IPS DF 6.9 (cell line): Measurements from ENCODE around the gene LAMC3.
"Not testable (repeated sequence)": the region's sequence is repeated elsewhere in the genome, so short reads cannot be mapped to it uniquely, and the experiment has no call there.

Source experiments
- DNase-seq: peaks from one replicate; pipeline ENCODE4 v3.0.0-alpha.2; 2013; ENCODE audit warnings: low read depth, low spot score
- H3K27ac ChIP-seq: one replicate; pipeline ENCODE4 v1.5.1; 2013; ENCODE audit warnings: low read length, control low read depth
- H3K27me3 ChIP-seq: 2 replicates; pipeline ENCODE4 v1.6.1; 2013; ENCODE audit warnings: mild to moderate bottlenecking, low read length; ENCODE audit not compliant: control insufficient read depth, insufficient read depth
- H3K36me3 ChIP-seq: 2 replicates; pipeline ENCODE4 v1.6.1; 2013; ENCODE audit warnings: low read length; ENCODE audit not compliant: control insufficient read depth, insufficient read depth
- H3K4me1 ChIP-seq: 2 replicates; pipeline ENCODE4 v1.6.1; 2013; ENCODE audit warnings: low read length; ENCODE audit not compliant: control insufficient read depth, insufficient read depth
- H3K4me3 ChIP-seq: 2 replicates; pipeline ENCODE4 v1.5.1; 2013; ENCODE audit warnings: mild to moderate bottlenecking, low read length
- H3K9me3 ChIP-seq: 2 replicates; pipeline ENCODE4 v1.6.1; 2013; ENCODE audit warnings: low read length, inconsistent platforms; ENCODE audit not compliant: control insufficient read depth, insufficient read depth
- whole genome bisulfite sequencing: extraction: QIAGEN DNeasy Blood & Tissue Kit; methylation state at CpG from one replicate; pipeline ENCODE4 v1.1.7; 2013; ENCODE audit warnings: mixed read lengths, missing lambda C conversion rate; ENCODE audit not compliant: insufficient read length, insufficient coverage; 5-methylcytosine and 5-hydroxymethylcytosine counted together

The LAMC3 gene

DNA sequence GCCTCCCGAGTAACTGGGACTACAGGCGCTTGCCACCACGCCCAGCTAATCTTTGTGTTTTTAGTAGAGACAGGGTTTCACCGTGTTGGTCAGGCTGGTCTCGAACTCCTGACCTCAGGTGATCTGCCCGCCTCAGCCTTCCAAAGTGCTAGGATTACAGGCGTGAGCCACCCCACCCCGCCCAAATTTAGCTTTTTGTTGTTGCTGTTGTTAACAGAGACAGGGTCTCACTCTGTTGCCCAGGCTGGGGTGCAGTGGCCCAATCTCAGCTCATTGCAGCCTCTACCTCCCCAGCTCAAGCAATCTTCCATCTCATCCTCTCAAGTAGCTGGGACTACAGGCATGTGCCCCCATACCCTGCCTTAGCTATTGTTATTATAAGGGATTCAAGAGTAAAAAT, 90.9 kb downstream of the LAMC3 start:
- DNase-seq, H3K4me3 ChIP-seq, H3K36me3 ChIP-seq, H3K9me3 ChIP-seq, H3K27me3 ChIP-seq, H3K27ac ChIP-seq: not testable (repeated sequence)
- no CpG with 5 or more reads among the region's 8 CpGs for WGBS
- H3K4me1 ChIP-seq: peaks cover 24% of the 10 kb centered on the region

DNA sequence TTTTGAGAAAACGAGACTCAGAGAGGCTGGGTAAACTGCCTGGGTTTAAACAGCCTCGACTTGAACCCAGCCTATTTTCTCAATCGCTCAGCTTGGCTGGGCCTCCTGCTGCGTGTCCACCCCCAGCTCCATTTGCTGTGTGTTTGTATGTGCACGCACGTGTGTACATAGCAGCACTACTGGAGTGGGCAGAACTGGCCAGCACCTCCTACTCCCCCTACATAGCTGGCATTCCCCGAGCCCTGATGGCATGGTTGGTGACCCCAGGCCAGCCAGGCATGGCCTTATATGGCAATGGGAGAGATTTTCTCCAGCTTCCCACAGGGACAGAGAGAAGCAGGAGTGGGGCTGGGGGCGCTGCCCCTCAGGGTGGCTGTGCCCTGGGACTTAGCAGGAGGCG, 91.5 kb downstream of the LAMC3 start:
- H3K36me3 ChIP-seq: peaks cover 5% of the 10 kb centered on the region; the same call in 1 of the 2 replicates
- WGBS: no CpG with 5 or more reads among the region's 9 CpGs
- no peak for DNase-seq
- no peak overlapping the region for H3K4me3 ChIP-seq
- H3K4me1 ChIP-seq: peaks cover 26% of the 10 kb centered on the region
- H3K27ac ChIP-seq: no peak overlapping the region
- H3K27me3 ChIP-seq: no peaks in the 10 kb centered on the region
- no peaks in the 10 kb centered on the region for H3K9me3 ChIP-seq

DNA sequence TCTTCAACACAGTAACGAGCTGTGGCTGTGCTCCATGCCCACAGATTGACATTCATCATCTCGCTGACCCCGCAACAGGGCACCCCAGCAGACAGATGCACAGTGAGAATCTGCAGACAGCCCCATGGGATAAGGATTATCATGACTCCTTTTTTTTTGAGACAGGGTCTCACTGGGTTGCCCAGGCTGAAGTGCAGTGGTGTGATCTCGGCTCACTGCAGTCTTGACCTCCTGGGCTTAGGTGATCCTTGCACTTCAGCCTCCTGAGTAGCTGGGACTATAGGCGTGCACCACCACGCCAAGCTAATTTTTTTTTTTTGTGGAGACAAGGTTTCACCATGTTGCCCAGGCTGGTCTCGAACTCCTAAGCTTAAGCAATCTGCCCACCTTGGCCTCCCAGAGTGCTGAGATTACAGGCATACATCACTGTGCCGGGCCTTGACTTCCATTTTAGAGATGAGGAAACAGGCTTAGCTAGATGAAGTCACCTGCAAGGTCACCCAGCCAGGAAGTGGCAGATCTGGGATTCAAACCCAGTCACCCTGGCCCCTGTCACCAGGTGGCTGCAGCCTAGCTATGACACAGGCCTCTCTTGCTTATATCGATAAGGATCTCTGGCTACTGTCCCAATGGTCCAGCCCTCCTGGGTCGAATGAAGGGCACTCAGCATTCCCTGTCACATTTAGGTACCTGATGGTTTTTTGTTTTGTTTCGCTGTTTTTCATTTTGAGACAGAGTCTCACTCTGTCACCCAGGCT, 92.4 kb downstream of the LAMC3 start:
- Histone ChIP-seq H3K27ac (no peak overlapping the region), H3K36me3 (peaks cover 9% of the 10 kb centered on the region; the same call in 1 of the 2 replicates), H3K4me3 (no peak overlapping the region), H3K27me3 (no peaks in the 10 kb centered on the region), H3K9me3 (no peaks in the 10 kb centered on the region), H3K4me1 (peaks cover 25% of the 10 kb centered on the region)
- WGBS: no CpG with 5 or more reads among the region's 11 CpGs
- no peak for DNase-seq

DNA sequence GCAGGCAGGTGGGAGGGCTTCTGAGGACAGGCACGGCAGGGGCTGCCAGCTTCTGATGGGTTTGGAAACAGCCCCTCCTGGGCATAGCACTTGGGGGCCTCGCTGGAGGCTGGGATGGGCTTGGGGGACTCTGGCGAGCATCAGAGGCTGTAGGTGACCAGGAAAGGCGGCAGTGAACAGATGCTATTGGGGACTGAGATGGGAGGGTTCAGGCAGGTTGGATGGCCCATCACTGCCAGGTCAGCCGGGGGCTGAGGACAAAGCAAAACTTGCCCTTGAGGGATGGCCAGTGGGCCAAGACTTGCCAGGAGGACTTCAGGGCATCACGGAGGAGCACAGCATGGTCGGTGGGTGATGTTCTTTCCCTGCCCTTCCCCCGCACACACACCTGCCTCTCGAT, 94.0 kb downstream of the LAMC3 start:
- H3K4me1 ChIP-seq: peaks cover 21% of the 10 kb centered on the region
- H3K27ac ChIP-seq: no peak overlapping the region
- DNase-seq: no peak
- WGBS: no CpG with 5 or more reads among the region's 9 CpGs
- peaks cover 16% of the 10 kb centered on the region for H3K36me3 ChIP-seq
- no peaks in the 10 kb centered on the region for H3K9me3 ChIP-seq
- H3K27me3 ChIP-seq: no peaks in the 10 kb centered on the region
- no peak overlapping the region for H3K4me3 ChIP-seq

DNA sequence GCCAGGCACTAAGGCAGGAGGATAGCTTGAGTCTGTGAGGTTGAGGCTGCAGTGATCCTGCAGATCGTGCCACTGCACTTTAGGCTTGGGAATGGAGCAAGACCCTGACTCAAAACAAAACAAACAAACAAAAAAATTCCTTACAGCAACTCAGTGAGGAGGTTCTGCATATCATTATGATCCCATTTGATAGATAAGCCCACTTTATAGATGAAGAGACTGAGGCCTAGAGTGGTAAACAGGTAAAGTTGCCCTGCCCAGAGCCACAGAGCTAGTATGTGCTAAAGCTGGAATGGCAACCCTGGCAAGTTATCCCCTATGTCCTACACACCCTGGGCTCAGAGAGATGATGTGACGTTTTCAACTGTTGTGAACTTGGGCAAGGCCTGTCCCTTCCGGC, 94.6 kb downstream of the LAMC3 start:
- H3K27ac ChIP-seq: peak overlapping the region; percentile 23
- no peak for DNase-seq

DNA sequence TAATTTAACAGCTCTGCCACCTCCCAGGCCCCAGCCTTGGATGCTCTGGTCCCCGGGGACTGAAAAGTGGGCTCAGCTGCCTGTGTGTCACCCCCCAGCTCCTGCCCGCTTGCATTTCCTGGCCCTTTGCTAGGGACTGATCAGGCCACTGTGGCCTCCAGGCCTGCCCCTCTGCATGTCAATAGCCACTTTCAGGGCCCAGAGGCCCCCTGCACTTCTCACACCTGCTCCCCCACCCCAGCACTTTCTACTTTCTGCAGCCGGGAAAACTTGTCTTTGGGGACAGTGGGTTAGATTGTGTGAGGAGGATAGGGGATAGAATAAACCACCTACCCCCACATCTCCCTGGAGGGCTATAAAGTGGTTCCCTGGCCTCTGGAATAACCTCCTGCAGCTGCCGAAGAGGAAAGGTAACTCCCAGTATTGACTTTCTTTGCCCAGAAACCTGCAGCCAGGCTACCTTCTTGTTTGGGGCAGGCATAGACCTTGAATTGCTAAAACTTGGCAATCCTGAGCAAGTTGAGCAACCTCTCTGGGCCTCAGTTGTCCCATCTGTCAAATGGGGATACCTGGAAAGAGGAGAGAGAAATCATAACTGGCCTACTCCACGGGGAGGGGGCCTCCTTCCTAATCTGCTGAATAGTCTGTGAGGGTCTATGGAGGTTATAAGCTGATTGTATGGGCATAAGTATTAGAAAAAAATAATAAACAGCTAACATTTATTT, 95.2 kb downstream of the LAMC3 start:
- Histone ChIP-seq H3K27me3 (no peaks in the 10 kb centered on the region), H3K4me1 (peaks cover 13% of the 10 kb centered on the region), H3K4me3 (no peak overlapping the region), H3K9me3 (no peaks in the 10 kb centered on the region), H3K27ac (peak overlapping the region; percentile 23), H3K36me3 (peaks cover 13% of the 10 kb centered on the region)
- no peak for DNase-seq
- WGBS: no CpG with 5 or more reads among the region's 5 CpGs

More for the DNA sequence above, 94.6 kb downstream of the LAMC3 start:
- no peak overlapping the region for H3K4me3 ChIP-seq
- WGBS: no CpG with 5 or more reads among the region's 3 CpGs
- no peaks in the 10 kb centered on the region for H3K9me3 ChIP-seq
- no peaks in the 10 kb centered on the region for H3K27me3 ChIP-seq
- peaks cover 18% of the 10 kb centered on the region for H3K4me1 ChIP-seq
- peaks cover 16% of the 10 kb centered on the region for H3K36me3 ChIP-seq

DNA sequence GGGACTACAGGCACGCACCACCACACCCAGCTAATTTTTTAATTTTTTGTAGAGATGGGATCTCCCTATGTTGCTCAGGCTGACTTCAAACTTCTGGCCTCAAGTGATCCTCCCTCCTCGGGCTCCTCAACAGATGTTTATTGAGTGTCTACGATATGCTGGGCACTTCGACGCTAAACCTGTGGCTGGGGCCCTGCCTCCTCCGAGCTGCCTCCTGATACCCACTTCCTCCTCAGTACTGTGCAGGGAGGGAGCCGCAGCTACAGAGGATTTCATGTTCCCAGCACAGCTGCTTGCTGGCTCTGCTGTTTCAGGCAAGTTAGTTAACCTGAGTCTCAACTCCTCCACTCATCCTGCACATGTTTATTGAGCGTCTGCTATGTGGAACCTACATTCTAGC, 97.0 kb downstream of the LAMC3 start:
- peaks cover 11% of the 10 kb centered on the region for H3K36me3 ChIP-seq
- H3K4me1 ChIP-seq: peaks cover 11% of the 10 kb centered on the region
- DNase-seq: no peak
- no peaks in the 10 kb centered on the region for H3K9me3 ChIP-seq
- no peak overlapping the region for H3K27ac ChIP-seq
- H3K27me3 ChIP-seq: no peaks in the 10 kb centered on the region
- no peak overlapping the region for H3K4me3 ChIP-seq
- no CpG with 5 or more reads among the region's 8 CpGs for WGBS

DNA sequence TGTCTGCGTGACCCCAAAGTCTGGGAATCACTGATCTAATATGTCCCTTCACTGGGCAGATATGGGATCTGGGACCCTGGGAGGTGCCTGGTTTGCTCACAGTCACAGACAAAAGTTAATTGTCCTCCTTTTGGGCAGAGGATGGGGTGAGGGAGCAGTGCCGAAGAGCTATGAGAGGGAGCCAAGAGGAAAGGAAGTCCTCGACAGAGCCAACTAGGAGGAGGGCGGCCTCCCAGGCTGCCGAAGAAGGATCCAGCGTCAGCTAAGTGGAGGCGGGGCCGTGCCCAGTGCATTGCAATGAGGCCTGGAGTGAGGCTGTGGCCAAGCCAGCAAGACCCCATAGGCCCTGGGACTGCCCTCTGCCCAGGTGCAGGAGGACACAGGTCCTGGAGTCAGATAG, 98.8 kb downstream of the LAMC3 start:
- WGBS: no CpG with 5 or more reads among the region's 8 CpGs
- no peak overlapping the region for H3K27ac ChIP-seq
- H3K36me3 ChIP-seq: peaks cover 15% of the 10 kb centered on the region
- H3K4me1 ChIP-seq: peaks cover 8% of the 10 kb centered on the region
- DNase-seq: no peak
- no peak overlapping the region for H3K4me3 ChIP-seq
- H3K9me3 ChIP-seq: no peaks in the 10 kb centered on the region
- no peaks in the 10 kb centered on the region for H3K27me3 ChIP-seq

DNA sequence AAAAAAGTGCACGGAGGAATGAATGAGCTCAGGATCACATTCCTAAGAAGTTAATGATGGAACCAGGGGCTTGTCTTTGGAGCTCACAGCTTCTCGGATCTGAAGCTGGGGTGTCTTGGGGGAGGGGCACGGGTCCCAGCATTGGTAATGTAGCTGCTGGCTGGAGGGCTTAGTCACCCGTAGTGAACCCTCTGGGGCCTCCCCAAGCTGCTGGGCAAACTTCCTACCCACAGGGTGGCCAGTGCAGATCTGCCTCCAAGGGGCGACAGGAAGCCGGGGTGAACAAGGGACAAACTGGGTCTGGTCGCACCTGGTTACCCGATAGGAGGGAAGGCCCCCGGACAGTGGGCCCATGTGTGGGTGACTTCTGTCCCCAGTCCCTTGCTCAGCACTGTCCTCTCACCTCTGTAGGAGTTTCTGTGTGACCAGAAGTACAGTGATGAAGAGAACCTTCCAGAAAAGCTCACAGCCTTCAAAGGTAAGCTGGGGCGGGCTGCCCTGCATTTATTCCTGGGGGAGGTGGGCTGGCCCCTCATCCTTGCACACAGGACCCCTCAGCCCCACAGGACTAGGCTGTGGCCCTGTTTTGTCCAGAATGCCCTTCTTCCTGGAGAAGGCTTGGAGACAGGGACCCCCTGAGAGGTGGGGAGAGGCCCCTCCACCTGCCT, 102.3 kb downstream of the LAMC3 start:
- no peaks in the 10 kb centered on the region for H3K4me1 ChIP-seq
- no peak for DNase-seq
- no CpG with 5 or more reads among the region's 10 CpGs for WGBS
- H3K4me3 ChIP-seq: no peak overlapping the region
- no peaks in the 10 kb centered on the region for H3K9me3 ChIP-seq
- H3K27ac ChIP-seq: no peak overlapping the region
- H3K36me3 ChIP-seq: peaks cover 15% of the 10 kb centered on the region
- no peaks in the 10 kb centered on the region for H3K27me3 ChIP-seq

DNA sequence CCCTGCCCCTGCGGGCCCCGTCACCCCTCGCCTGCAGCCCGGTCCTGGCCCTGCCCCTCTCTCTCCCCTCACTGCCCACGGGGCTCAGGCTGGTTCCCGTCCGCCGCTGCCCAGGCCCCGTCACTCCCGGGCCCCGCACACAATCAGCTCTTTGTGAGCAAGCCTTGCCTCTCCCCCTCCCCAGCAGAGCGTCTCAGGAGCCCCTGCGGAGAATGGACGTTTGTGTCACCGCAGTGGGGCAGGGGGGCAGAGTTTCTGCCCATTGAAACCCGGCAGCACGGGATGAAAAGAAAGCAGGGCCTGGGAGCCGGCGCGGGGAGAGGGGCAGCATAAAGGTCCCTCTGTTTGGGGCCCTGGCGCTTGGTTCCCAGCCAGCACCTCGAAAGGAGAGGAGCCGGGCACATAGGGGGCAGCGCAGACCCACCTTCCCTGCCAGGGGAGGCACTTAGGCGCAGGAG, 102.9 kb downstream of the LAMC3 start:
- no peak for DNase-seq
- no peaks in the 10 kb centered on the region for H3K9me3 ChIP-seq
- H3K4me1 ChIP-seq: no peaks in the 10 kb centered on the region
- H3K27ac ChIP-seq: no peak overlapping the region
- H3K27me3 ChIP-seq: no peaks in the 10 kb centered on the region
- H3K4me3 ChIP-seq: no peak overlapping the region
- peaks cover 18% of the 10 kb centered on the region for H3K36me3 ChIP-seq
- no CpG with 5 or more reads among the region's 25 CpGs for WGBS
